Astrocyte of the hippocampus (primary cell): ENCODE measurements around the gene SDHA.

Source experiments
- DNase-seq: peaks from one replicate; pipeline ENCODE4 v3.0.0; 2011; ENCODE audit warnings: low read depth, low spot score

SDHA gene

DNA sequence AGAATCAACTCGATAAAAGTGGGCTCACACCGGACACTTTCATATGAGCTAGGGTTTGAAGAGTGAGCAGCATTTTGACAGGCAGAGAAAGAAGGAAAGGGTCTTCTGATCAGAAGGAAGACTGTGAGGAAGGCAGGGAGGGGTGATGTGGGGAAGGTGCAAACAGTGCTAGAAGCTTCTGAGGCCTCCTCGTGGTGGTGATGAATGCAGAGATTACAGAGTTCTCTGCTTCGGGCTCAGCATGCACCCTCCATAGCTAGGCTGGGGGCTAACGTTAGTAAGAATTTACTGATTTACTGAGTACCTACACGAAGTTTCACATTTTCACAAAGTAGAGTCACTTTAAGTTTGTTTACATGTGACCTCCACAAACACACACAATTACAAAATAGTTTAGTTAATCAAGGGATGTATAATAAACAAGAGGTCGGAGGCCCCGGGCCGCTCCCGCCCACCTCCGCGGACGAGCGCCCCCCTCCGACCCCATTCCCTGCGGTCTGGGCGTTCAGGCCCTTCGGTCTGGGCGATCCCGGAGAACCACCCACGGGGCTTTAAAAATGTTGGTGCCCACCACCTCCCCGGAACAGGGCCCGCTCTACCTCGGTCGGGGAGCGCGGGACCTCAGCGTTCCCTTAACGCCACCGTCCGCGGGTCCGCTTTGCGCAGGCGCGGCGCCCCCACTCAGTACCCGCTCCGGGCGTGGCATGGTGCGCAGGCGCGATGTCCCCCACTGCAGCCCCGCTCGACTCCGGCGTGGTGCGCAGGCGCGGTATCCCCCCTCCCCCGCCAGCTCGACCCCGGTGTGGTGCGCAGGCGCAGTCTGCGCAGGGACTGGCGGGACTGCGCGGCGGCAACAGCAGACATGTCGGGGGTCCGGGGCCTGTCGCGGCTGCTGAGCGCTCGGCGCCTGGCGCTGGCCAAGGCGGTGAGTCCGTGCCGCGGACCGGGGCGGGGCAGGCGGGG lies at the start of gene SDHA, which contains the start of gene CCDC127:
Gene SDHA (plus strand): TSS at position 827 of the 963 bp plus-strand sequence. CDS start 36 bp downstream, at position 863.
Gene CCDC127 (minus strand): TSS at position 660 of the 963 bp plus-strand sequence. CDS start 1,304 bp downstream, outside the sequence.
- DNase-seq: peak; percentile 99

- no peak for DNase-seq
Observed at GRCh38 chr5:169071-169727, 48.9 kb upstream of the SDHA start.

DNA sequence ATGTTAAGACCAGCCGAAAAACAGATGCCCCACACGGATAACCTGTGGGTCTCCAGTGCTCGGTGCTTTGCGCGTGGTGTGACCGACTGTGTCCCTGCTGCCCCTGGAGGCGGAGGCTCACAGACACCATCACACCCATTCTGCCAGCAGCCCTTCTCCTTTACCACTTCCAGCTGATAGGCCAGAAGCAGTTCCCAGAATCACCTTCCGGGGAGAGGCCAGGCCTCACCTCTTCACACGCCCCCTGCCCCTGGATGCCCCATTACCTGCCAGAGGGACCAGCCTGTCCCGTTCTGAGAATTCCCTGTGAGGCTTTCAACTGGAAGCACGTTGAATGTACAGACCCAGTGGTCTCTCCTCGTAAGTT lies 48.4 kb upstream of the SDHA start:
- no peak for DNase-seq

- DNase-seq: no peak
Observed at GRCh38 chr5:170971-171800, 46.9 kb upstream of the SDHA start.

- no peak for DNase-seq
Observed at GRCh38 chr5:171801-172331, 46.3 kb upstream of the SDHA start.

DNA sequence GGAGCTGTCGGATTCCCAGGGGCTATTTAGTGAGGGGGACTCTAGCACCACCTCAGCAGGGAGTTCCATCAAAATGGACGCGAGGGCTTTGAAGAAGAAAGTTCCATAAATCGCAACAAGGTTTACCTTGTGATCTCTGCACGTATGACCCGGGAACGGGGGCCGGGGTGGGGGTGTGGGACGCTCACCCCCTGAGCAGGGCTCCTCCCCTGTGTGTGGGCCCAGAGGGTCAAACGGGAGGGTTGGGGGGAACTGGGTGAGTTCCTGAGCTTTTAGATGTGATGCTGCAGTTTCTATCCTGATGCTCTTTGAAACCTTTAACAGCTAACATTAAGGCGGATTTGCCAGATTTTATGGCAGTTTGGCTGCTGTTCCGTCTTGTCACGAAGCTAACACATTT lies 45.7 kb upstream of the SDHA start:
- no peak for DNase-seq

GRCh38 chr5:172841-173251 lies 45.3 kb upstream of the SDHA start:
- DNase-seq: no peak

GRCh38 chr5:173392-174290 lies 44.5 kb upstream of the SDHA start:
- DNase-seq: no peak

- no peak for DNase-seq
Observed at GRCh38 chr5:174291-174600, 43.9 kb upstream of the SDHA start.

GRCh38 chr5:174876-175465 lies 43.1 kb upstream of the SDHA start:
- DNase-seq: no peak

DNA sequence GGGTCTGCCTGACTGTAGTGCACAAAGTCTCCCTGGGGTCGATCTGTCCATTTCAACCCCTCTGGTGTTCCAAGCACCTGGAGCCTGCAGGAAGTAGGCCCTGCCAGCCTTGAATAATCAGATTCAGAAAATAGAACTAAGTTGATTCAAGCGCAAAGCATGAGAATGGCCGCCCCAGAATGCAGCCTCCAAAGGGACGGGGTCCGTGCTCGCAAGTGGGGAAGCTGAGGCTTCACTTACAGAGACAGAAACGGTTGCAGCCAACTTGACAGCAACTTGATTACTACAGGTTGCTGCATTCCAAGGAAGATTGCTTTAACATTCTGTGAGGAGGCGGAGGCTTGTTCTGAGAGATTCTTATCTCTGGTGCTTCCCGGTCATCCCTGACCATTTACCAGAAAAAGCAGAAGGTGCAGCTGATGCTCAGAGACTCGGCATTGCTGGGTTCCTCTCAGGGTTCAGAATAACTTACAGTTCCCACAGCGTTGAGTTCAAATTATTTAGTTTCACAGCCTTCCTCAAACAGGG lies 41.8 kb upstream of the SDHA start:
- DNase-seq: no peak

- no peak for DNase-seq
Observed at GRCh38 chr5:178110-178509, 40.0 kb upstream of the SDHA start.

GRCh38 chr5:179401-179800 lies 38.7 kb upstream of the SDHA start:
- no peak for DNase-seq

- DNase-seq: no peak
Observed at GRCh38 chr5:180286-180918, 37.7 kb upstream of the SDHA start.

GRCh38 chr5:181160-181559 lies 37.0 kb upstream of the SDHA start:
- no peak for DNase-seq

GRCh38 chr5:181566-181965 lies 36.6 kb upstream of the SDHA start:
- no peak for DNase-seq

DNA sequence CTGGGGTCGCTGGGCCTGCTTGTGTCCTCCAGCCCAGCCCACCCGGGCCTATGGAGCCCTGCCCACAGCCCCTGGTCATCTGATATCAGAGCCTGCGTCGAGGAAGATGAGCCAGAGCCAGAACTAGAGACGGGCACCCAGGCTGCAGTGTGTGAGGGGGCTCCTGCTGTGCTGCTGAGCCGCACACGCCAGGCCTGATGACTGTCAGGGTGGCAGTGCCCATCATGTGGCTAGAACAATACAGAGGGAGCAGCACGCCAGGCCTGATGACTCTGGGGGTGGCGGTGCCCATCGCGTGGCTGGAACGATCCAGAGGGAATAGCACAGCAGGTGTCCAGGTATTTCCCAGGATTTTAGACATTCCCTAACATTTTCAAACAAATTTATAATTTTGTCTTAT lies 36.0 kb upstream of the SDHA start:
- DNase-seq: no peak

GRCh38 chr5:184471-184870 lies 33.6 kb upstream of the SDHA start:
- no peak for DNase-seq
